Stomach (tissue), 9 donors: Measurements from ENCODE around the gene ZNF275. TPM values are rescaled to one million over a fixed set of nuclear protein-coding genes. Genes with fewer than 3 reads are reported as not detected.
"Not testable (repeated sequence)": the region's sequence is repeated elsewhere in the genome, so short reads cannot be mapped to it uniquely, and the experiment has no call there.

Source experiments
- DNase-seq, 2 donors: peaks; one replicate each; pipeline versions ENCODE4 v3.0.0 to v3.0.0-alpha.2; 2013 to 2019
- H3K27ac ChIP-seq, 5 donors: fragments of 200-600 bp in 4 of 5; sonication (generic) in 4 of 5; one replicate each; pipeline ENCODE4 v1.5.1; 2013 to 2019; ENCODE audit warnings: mild to moderate bottlenecking in 1 of 5, moderate library complexity in 1 of 5
- H3K27me3 ChIP-seq, 3 donors: fragments of 200-600 bp; sonication (generic); one replicate each; pipeline ENCODE4 v1.5.1; 2017 to 2019; ENCODE audit warnings: mixed run types in 1 of 3
- H3K36me3 ChIP-seq, 4 donors: fragments of 200-600 bp; sonication (generic); 1 replicate in 3 of 4; 2 replicates in 1 of 4; pipeline ENCODE4 v1.5.1; 2016 to 2019
- H3K4me1 ChIP-seq, 4 donors: fragments of 200-600 bp; sonication (generic); one replicate each; pipeline ENCODE4 v1.5.1; 2016 to 2019
- H3K4me3 ChIP-seq, 4 donors: fragments of 200-600 bp; sonication (generic) in 3 of 4; one replicate each; pipeline ENCODE4 v1.5.1; 2016 to 2019; ENCODE audit warnings: mild to moderate bottlenecking in 1 of 4
- H3K9me3 ChIP-seq, 4 donors: fragments of 200-600 bp; sonication (generic); one replicate each; pipeline ENCODE4 v1.5.1; 2016 to 2019
- EP300 ChIP-seq: sonication (generic); formaldehyde crosslinking; IDR thresholded peaks from one replicate; pipeline ENCODE4 v1.6.1; 2017; ENCODE audit warnings: antibody characterized with exemption
- POLR2A ChIP-seq, 4 donors: fragments of 450-650 bp; IDR thresholded peaks; one replicate each; pipeline ENCODE4 v1.6.1; 2016; ENCODE audit warnings: antibody characterized with exemption in 4 of 4, control low read depth in 2 of 4, mild to moderate bottlenecking in 1 of 4, moderate library complexity in 1 of 4
- POLR2AphosphoS5 ChIP-seq, 3 donors: sonication (generic); formaldehyde crosslinking; IDR thresholded peaks; one replicate each; pipeline ENCODE4 v1.6.1; 2016; ENCODE audit warnings: antibody characterized with exemption in 3 of 3
- WGBS, 5 donors: extraction: QIAGEN DNeasy Blood & Tissue Kit in 3 of 5; methylation state at CpG; one replicate each; pipeline versions ENCODE4 v1.1.5 to v1.1.7; 2013 to 2018; 5-methylcytosine and 5-hydroxymethylcytosine counted together
- intact Hi-C: fragments of 100-400 bp; cut with DNase I; formaldehyde crosslinking; loops from one replicate; pipeline ENCODE4 v1.15.1; 2023; ENCODE audit warnings: low total_unique reads
- polyA plus RNA-seq, 3 donors: library from polyadenylated mRNA; stranded (reverse); fragments of 200-250 nt; gene quantifications; one replicate each; pipeline ENCODE4 v1.2.3, GENCODE V29; 2013
- total RNA-seq, 5 donors: library from RNA; depleted of rRNA; stranded (reverse); fragments of >200 nt; gene quantifications; one replicate each; pipeline versions ENCODE4 v1.1.0 to v1.2.3, GENCODE V29; 2014 to 2016
- TF ChIP-seq, protein P1 (sequence below), 7 experiments: fragments of 450-650 bp in 4 of 7; fragments of 200-600 bp in 3 of 7; sonication (generic) in 3 of 7; IDR thresholded peaks; one replicate each; pipeline ENCODE4 v1.5.1; 2016 to 2019; ENCODE audit warnings: antibody characterized with exemption in 7 of 7, control low read depth in 2 of 7, mild to moderate bottlenecking in 1 of 7
- donor health status: healthy with polysubstance abuse.
- donor health status: Bipolar disorder and iron deficiency.
- donor health status: healthy.

The ZNF275 gene
- total and polyA plus RNA-seq, 8 donors, result 0.87 to 13.4 (median 3.7) TPM

DNA sequence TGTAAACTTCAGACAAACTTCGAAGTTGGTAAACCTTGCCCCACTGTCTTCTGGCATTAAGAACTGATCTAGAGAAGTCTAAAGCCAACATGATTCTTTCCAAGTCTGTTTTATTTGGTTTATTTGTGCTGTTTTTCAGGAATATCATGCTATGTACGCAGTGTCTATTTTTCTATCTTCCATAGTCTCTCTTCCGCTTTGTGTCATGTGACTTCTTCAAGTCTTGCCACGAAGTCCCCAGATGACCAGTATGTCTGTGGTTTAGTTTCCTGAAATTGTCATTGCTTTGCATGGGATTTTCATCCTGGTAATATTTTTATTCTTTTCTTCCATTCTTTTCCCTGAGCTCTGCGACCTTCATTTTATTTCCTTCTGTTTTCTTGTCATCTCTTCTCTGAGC is 52.1 kb downstream of the ZNF275 start:
- H3K27me3 ChIP-seq, result no peaks in the 10 kb centered on the region
- no peak for DNase-seq
- intact Hi-C loops, result no loop called here
- peaks cover 0 to 4% (median 0%) of the 10 kb centered on the region in 4 donors for H3K4me1 ChIP-seq
- TF ChIP-seq EP300, result no peak
- TF ChIP-seq, protein P1, sequence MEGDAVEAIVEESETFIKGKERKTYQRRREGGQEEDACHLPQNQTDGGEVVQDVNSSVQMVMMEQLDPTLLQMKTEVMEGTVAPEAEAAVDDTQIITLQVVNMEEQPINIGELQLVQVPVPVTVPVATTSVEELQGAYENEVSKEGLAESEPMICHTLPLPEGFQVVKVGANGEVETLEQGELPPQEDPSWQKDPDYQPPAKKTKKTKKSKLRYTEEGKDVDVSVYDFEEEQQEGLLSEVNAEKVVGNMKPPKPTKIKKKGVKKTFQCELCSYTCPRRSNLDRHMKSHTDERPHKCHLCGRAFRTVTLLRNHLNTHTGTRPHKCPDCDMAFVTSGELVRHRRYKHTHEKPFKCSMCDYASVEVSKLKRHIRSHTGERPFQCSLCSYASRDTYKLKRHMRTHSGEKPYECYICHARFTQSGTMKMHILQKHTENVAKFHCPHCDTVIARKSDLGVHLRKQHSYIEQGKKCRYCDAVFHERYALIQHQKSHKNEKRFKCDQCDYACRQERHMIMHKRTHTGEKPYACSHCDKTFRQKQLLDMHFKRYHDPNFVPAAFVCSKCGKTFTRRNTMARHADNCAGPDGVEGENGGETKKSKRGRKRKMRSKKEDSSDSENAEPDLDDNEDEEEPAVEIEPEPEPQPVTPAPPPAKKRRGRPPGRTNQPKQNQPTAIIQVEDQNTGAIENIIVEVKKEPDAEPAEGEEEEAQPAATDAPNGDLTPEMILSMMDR (IDR thresholded peaks at IDR 0.05), result no peak
- TF ChIP-seq POLR2AphosphoS5 (IDR thresholded peaks at IDR 0.05), result no peak
- no peak for TF ChIP-seq POLR2A (IDR thresholded peaks at IDR 0.05)
- H3K36me3 ChIP-seq, result no peaks in the 10 kb centered on the region
- H3K27ac ChIP-seq, result no peak overlapping the region
- H3K9me3 ChIP-seq, result no peaks in the 10 kb centered on the region
- H3K4me3 ChIP-seq, result no peak overlapping the region
- 77 to 86% (median 80%) methylated on average over 5 of the region's 5 CpGs for WGBS, 5 donors

DNA sequence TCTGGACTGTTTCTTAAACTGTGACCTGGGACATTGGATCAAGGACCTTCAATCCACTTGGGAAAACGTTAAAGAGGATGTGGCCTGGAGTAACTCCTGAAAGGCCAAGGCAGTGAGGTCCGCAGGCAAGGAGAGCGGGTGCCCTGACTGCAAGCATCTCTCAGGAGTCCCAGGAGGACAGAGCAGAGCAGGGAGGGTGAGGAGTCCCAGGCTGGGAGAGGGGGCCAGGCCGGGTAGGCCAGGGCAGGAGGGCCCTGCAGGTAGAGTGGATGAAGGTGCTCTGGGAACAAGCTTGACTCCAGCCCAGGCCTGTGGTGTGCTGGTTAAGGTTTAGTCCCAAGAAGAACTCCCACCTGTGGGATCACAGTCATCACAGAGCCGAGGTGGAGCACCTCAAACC is 53.4 kb downstream of the ZNF275 start:
- intact Hi-C loops, result no loop called here
- TF ChIP-seq EP300 (no peak), POLR2AphosphoS5 (IDR thresholded peaks at IDR 0.05) (no peak), POLR2A (IDR thresholded peaks at IDR 0.05) (no peak)
- Histone ChIP-seq H3K9me3 (no peaks in the 10 kb centered on the region), H3K27ac (no peak overlapping the region), H3K27me3 (no peaks in the 10 kb centered on the region), H3K36me3 (no peaks in the 10 kb centered on the region), H3K4me1 (no peaks in the 10 kb centered on the region), H3K4me3 (no peak overlapping the region)
- DNase-seq, result no peak
- WGBS, 5 donors, result 59 to 81% (median 65%) methylated on average over 2 to 5 of the region's 5 CpGs

DNA sequence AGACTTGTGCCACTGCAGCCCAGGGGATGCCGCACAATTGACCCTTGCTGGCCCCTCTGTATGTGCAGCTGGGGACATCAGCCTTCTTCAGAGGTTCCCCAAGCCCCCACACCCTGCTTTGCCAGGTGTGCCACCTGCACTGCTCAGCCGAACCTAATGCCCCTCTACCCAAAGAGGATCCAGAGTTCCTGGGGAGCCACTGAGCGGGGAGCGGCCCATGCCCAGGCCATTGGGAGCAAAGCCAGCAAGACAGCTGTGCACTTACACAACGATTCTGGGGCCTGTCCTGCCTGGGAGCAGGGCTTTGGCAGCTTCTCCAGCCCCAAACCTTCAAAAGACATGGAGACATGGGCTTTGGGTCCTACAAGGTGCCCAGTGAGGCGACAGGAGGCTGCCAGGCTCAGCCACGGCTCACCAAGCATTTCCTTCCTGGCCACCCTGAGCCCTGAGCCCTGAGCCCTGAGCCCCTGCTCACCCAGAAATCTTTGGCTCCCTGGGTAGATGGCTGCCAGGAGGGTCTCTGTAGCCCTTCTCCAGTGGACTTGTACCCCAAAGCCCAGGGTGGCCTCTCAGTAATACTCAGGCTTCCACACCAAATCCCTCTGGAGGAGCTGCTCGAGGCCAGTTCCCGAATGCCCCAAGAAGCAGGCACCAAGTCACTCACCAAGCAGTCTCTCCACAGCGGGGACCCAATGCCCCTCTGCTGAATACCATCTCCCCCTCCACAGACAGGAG is 54.2 kb downstream of the ZNF275 start:
- Histone ChIP-seq H3K27me3 (no peaks in the 10 kb centered on the region), H3K27ac (no peak overlapping the region), H3K4me1 (no peaks in the 10 kb centered on the region), H3K4me3 (no peak overlapping the region), H3K36me3 (no peaks in the 10 kb centered on the region), H3K9me3 (no peaks in the 10 kb centered on the region)
- TF ChIP-seq, protein P1 (IDR thresholded peaks at IDR 0.05), result no peak
- no peak for TF ChIP-seq POLR2AphosphoS5 (IDR thresholded peaks at IDR 0.05)
- no peak for TF ChIP-seq POLR2A (IDR thresholded peaks at IDR 0.05)
- intact Hi-C loops, result no loop called here
- 62 to 100% (median 82%) methylated on average over 2 to 10 of the region's 10 CpGs for whole genome bisulfite sequencing, 5 donors
- no peak for DNase-seq

DNA sequence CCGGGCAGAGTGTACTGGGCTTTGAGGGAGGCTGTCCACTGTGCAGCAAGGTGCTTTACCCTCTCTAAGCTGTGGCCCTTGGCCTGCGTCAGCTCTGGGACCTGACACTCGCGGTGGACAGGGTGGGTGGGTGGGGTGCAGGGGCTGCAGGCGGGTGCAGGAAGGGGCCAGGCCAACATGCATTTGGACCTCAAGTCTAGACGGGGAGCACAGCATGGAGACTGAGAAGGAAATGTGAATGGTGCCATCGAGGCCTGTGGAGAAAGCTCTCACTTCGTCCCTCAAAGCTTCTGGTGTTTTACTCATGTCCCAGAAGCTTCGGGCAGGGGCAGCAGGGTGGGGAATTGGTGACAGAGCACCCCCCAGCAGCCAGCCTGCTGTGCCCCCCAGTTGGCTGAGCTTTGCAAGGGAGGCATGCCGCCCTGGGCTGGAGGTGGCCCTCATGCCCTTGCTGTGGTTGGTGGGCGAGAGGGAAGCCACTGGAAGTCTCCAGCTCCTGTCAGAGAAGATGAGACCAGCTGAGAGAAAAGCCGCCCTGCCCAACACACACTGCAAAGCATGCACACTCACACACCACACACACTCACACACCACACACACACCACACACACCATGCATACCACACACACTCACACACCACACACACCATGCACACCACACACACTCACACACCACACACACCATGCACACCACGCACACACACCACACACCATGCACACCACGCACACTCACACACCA is 54.9 kb downstream of the ZNF275 start:
- no peaks in the 10 kb centered on the region for H3K4me1 ChIP-seq
- no peaks in the 10 kb centered on the region for H3K36me3 ChIP-seq
- 79 to 85% (median 81%) methylated on average over 6 to 14 of the region's 14 CpGs for WGBS, 5 donors
- intact Hi-C loops, result no loop called here
- DNase-seq, result no peak
- no peak for TF ChIP-seq POLR2AphosphoS5 (IDR thresholded peaks at IDR 0.05)
- TF ChIP-seq, protein P1 (IDR thresholded peaks at IDR 0.05), result no peak
- TF ChIP-seq EP300, result no peak
- no peak for TF ChIP-seq POLR2A (IDR thresholded peaks at IDR 0.05)
- H3K4me3 ChIP-seq, result no peak overlapping the region
- H3K9me3 ChIP-seq, result no peaks in the 10 kb centered on the region
- H3K27ac ChIP-seq, result no peak overlapping the region
- H3K27me3 ChIP-seq, result peaks cover 0 to under 1% (median 0%) of the 10 kb centered on the region in 3 donors

DNA sequence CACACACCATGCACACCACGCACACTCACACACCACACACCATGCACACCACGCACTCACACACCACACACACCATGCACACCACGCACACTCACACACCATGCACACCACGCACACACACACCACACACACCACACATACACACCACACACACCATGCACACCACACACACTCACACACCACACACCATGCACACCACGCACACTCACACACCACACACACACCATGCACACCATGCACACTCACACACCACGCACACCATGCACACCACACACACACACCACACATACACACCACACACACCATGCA is 55.5 kb downstream of the ZNF275 start:
- H3K4me1 ChIP-seq, H3K9me3 ChIP-seq, H3K27ac ChIP-seq, intact Hi-C loops, H3K27me3 ChIP-seq, H3K36me3 ChIP-seq, DNase-seq, H3K4me3 ChIP-seq: not testable (repeated sequence)
- WGBS, 5 donors, result 86 to 100% (median 100%) methylated on average over 3 to 6 of the region's 6 CpGs
